Measurements from ENCODE around the gene PTK6.

DNA sequence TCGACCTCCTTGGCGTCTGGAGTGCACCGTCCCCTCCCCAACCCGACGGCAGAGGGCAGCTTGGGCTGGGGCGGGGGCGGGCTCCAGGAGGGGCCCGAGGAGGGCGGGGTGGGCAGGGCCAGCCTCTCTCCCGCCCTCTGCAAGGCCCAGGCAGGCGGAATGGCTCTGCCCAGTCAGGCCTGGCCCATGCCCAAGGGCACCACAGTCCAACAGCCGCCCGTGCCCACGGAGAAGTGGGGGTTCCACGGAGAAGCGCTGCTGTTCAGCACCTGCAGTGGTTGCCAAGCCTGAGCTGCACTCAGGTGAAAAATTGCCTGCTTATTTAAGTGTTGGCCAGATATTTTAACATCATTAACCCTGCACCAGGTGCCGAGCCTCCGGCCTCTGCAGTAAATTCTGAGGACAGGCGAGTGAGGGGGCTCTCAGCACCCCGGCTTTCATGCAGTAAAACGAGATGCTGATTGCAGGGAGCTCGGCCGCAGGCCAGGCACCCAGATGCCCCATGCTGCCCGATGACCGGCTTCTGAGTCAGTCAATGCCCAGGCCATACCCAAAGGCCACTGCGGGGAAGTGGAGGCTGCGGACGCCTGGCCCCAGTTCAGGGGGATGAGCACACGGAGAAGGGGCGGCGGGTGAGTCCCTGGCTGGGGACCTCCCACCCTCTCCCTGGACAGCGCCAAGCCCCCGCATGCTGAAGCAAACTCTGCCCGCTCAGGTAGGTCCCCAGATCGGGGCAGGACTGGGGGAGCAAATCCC, 10.7 kb upstream of the PTK6 start, which contains the start of gene SRMS:
- TF ChIP-seq POLR2A (IDR thresholded peaks at IDR 0.05) (no peak), CTCF (IDR thresholded peaks at IDR 0.05) (no peak)

Measured in Peyer's patch (tissue), 4 donors.